ENCODE data around the gene CASP9. TPM values are rescaled to one million over a fixed set of nuclear protein-coding genes. Genes with fewer than 3 reads are reported as not detected.

CASP9 gene
- 8.0 and 8.6 TPM in 2 replicates for total RNA-seq (2014; rRNA removed; shearing (Covaris generic))

DNA sequence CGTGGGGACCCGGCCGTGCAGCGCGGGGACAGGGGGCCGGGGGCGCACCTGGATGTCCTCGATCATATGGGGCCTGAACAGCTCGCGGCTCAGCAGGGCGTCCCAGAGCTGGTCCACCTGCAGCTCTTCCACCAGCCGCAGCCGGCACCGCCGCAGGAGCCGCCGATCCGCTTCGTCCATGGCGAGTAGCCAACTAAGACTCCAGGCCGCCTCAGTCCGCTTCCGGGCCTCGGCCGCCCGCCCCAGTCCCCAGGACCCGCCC lies at the start of gene CASP9:
Gene CASP9 (minus strand): TSS at position 195 of the 262 bp plus-strand sequence. CDS start 15 bp downstream, at position 180.
- DNase-seq (ENCODE audit: low spot score) = no peak

DNA sequence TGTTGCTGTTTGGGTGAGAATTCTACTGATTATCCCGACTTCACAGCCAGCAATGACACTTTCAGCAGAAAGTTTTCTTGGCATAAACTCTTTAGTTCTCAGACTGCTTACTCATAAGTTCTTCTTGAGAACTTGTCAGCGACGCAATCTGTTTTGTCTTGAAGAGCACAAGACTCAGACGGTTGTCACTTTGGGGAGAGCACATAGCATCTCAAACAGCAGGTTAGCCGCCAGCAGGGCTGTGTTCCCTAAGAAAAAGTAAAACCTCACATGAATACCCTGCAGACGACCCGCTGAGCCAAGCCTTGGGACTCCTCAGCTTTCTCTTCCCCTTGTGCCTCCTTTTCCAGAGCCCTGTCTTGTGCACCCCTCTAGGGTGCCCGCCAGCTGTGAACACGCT lies 49.5 kb upstream of the CASP9 start:
- DNase-seq (ENCODE audit: low spot score) = no peak

DNA sequence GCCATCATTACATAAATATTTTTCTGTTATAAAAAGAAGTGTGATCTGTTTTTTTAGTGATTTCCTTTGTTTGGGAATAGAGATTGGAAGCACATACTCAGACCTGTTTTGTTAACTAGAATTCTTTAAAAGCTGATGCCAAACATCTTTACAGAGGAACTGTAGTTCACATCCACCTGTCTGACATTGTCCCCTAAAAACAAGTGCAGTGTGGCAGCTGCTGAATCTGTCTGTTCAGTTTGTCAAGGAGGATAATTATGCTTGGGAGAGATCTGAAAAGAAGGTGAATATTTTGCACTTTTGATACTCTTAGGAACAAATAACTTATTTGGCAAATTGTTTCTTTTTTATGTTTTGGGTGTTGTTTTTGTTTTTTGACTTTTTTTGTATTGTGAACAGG lies 47.3 kb upstream of the CASP9 start:
- no peak for DNase-seq (ENCODE audit: low spot score)

DNA sequence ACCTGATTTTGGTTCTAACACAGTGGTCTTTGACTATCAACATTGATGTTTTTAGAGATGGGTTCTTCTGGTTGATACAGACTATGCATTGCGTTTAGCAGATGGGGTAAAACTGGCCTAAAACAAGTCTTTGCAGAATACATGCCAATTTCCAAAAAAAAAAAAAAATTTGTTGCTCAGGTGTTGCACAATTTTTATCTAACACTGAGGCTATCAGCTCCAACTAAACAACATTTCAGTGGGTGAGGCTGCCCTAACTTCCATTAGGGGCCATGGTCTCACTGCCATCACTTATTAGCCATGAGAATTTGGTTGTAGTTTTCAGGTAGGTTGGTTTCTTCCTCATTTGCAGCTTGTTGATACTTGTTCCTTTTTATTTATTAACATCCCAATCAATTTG lies 46.8 kb upstream of the CASP9 start:
- no peak for DNase-seq (ENCODE audit: low spot score)

DNA sequence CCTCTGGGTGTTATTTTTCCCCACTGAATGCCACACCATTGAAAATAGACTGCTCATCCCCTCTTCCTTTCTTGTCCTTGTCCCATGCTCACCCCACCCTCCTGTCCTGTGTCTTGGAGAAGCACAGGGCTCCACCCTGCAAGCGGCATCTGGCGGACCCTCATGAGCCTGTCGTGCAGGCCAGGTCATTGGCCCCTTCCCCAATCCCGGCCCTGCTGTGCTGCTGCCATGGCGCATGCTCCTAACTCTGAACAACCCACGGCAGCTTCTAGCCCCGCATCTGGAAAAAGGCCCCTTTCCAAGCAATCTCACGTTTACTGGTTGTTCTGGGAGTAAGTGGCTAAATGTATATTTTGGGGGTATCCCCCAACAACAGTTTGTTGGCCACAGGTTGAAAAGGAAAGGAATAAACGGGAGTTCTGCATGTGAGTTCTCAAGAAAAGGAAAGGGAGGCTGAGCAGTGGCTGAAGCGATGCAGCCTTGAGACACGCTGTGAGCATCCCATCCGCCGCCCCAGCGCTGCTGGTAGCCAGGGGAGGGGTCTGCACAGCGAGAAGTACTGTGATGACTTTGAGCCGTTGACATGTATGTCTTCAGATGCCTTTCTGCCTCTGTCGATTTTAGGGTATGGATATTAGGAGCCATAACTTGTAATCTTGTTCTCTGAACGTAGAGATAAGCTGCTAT lies 44.5 kb upstream of the CASP9 start:
- DNase-seq (ENCODE audit: low spot score) = no peak

DNA sequence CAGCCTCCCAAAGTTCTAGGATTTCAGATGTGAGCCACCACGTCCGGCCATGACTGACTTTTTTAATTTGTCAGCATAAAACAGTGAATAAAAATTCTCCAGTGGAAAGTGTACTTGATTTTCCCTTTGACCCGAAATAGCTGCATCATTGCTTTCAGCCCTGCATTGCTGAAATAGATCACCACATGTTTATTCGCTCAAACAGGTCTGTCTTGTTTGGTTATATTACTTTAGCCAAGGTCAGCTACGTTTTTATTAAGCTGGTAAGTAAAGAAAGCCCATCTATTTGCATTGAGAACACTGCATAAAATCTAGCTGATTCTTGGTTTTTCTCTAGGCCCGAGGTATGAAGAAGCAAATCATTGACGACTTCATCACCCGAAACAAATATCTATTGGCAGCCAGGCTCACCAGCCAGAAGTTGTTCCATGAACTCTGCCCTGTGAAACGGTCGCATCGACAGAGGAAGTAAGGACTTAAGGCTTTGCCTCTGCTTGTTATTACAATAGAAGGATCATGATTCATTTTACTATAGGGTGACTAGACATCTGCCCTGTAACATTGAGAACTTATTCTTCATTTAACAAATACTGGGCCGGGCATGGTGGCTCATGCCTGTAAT lies 35.3 kb upstream of the CASP9 start:
- no peak for DNase-seq (ENCODE audit: low spot score)

DNA sequence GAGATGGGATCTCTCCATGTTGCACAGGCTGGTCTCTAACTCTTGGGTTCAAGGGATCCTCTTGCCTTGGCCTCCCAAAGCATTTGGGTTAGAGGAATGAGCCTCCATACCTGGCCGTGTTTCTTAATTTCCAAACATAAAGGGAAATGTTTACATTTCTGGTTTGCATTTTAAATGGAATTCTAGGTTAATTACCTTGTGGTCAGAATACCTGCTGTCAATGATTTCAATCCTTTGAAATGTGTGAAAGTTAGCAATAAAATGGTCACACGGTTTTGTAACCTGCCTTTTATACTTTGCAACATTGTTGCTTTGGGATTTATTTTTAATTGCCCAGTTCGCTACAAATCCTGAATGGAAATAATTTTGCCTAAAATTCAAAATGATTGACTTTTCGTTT lies 34.5 kb upstream of the CASP9 start:
- DNase-seq (ENCODE audit: low spot score) = no peak

DNA sequence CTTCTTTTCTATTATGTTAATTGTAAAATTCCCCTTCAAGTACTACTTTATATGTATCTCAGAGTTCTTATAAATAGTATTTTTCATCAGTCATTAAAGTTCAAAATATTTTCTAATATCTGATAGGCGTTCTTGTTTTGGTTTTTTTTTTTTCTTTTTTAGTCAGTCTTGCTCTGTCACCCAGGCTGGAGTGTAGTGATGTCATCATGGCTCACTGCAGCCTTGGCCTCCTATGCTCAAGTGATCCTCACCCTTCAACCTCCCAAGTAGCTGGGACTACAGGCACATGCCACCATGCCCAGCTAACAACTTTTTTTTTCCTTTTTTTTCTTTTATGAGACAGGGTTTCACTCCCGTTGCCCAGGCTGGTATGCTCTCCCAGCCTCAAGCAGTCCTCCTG lies 33.6 kb upstream of the CASP9 start:
- DNase-seq (ENCODE audit: low spot score) = no peak

DNA sequence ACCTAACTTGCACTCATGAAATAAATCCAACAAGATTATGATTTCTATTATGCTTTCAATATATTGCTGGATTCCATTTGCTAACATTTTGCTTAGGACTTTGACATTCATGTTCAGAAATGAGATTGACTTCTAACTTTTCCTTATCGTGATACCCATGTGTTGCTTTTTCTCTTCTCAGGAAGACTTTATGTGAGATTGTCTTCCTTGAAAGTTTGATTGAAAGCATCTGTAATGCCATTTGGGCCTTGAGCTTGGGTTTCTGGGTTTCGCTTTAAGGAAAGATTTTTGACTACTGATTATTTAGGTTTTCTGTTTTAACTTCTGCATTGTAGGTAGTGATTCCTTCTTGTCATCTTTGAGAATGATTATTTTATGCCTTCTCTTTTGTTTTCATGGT lies 33.0 kb upstream of the CASP9 start:
- no peak for DNase-seq (ENCODE audit: low spot score)

DNA sequence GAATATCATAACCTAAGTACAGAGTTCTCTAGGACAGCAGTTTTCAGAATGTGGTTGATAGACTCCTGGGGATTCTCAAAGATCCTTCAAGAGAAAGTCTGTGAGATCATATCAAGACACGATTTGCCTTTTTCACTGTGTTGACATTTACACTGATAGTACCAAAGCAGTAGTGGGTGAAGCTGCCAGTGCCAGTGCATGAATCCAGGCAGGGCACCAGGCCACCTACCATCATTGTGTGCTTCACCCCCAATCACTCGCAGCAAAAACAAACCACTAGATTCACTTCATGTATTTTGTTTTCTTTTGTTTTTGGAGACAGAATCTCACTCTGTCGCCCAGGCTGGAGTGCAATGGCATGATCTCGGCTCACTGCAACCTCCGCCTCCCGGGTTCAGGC lies 26.6 kb upstream of the CASP9 start:
- DNase-seq (ENCODE audit: low spot score) = no peak

DNA sequence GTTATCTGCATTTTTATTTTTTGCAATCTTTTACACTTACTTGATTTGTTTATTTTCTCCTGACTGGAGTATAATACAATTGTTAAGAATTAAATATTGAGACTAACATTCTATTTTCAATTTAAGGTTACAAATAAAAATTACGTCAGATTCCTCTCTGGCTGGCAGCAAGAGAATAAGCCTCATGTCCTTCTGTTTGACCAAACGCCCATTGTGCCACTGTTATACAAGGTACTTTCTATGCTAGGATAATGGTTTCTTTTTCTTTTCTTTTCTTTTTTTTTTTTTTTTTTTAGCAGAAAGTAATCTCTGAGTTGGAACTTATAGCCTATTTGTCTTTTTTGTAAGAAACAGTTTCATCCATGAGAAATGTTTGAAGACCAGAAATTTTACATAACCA lies 22.6 kb upstream of the CASP9 start:
- no peak for DNase-seq (ENCODE audit: low spot score)

DNA sequence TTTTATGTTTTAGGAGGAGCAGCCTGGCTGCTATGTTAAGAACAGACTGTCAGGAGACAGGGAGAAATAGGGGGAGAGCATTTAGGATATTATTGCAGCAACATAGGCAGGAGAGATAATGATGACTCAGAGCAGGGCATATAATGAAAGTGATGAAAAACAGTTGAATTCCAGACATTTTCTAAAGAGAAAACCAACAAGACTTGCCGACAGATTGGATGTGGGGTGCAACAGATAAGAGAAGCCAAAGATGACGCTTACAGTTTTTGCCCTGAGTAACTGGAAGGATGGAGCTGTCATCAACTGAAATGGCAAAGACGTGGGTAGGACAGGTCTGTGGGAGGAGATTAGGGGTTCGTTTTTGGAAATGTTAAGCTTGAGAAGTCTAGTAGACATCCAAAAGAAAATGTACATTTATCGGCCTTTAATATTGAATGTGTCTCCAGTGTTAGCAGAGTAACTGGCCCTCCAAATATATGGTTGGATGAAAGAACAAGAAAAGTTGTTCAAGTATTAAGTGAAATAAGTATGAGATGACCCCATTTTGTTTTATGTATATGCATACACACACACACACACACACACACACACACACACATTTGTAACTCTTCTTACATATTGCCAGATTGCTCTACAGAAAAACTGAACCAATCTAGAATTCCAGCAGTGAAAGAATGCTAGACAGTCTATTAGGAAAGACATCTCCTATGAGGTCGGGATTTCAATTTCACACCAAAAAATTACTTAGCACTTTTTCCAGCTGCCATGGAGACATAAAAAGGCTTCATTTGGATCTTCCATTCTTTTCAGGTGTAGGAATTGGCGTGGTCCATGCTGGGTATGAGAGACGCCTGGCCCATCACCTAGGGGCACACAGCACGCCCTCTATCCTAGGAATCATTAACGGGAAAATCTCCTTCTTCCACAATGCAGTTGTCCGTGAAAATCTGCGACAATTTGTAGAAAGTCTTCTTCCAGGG lies 19.9 kb upstream of the CASP9 start:
- DNase-seq (ENCODE audit: low spot score) = peak; percentile 66

DNA sequence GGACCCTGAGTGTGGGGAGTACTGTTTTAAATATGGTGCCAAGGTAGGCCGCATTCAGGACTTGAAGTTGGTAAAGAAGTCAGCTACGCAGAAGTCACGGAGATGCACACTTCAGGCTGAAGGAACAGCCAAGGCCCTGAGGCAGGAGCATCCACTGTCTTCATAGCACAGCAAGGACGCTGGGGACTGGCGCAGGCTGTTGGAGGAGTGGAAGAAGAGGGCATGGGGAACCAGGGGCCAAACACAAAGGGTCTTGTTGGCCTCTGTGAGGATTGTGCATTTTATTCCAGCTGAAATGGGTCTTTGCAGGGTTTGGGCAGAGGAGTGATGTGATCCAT lies 19.2 kb upstream of the CASP9 start:
- DNase-seq (ENCODE audit: low spot score) = no peak

DNA sequence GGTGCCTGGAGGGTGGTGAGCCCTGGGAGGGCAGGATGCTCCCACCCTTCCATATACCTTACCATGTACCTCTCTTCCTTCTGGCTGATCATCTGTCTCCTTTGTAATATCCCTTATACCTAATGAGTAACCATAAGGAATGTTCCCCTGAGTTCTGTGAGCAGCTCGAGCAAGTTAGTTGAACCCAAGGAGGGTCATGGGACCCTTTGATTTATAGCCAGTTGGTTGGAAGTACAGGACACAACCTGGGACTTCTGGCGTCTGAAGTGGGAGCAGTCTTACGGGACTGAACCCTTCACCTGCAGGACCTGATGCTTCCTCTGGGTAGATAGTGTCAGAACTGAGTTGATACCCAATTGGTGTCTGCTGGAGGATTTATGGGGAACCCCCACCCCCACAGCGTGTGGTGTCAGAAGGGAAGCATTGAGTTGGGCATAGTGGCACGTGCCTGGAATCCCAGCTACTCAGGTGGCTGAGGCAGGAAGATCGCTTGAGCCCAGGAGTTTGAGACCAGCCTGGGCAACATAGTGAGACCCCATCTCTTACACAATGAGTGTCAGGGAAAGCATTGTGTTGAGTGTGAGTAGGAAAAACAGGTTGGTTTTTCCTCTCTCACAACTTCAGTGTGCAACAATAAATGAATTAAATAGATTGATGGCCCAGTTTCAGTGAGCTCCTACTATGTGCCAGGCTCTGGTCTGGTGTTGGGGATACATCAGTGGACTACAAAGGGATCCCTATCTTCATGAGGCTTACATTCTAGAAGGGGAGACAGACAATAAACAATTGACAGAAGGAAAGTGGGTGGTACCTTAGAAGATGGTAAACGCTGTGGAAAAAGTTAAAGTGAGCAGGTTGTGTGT lies 18.6 kb upstream of the CASP9 start:
- no peak for DNase-seq (ENCODE audit: low spot score)

DNA sequence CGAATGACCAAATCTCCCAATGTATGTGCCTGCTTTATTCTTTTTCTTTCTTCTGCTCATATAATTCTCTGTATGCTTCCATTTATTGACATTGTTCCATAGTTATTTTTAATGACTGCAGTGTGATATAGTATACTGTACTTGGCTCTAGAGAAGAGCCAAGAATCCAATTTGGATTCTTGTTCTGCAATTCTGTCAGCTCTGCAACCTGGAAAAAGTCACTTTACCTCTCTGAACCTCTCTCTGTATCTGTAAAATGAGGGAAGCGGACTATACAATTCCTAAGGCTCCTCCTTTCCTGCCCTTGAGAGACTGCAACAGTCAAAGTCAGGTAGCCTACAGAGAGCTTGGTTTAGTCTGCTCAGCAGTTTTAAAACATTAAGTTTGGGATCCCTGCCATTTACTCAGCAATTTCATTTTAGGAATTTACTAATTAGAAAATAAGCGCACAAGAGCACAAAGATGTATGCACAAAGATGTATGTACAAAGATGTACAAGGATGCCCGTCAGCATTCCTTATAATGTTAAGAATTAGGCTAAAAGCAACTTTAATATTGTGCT lies 17.3 kb upstream of the CASP9 start:
- DNase-seq (ENCODE audit: low spot score) = no peak

DNA sequence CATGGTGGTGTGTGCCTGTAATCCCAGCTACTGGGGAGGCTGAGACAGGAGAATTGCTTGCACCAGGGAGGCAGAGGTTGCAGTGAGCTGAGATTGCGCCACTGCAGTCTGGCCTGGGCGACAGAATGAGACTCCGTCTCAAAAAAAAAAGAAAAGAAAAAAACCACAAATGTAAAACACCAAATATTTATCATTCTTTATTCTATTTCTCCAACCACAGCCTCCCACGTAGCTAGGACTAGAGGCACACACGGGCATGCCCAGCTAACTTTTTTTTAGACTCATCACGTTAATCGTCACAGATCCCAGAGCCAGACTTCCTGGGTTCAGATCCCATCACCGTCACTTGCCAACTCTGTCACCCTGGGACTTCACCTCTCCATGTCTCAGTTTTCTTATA lies 16.2 kb upstream of the CASP9 start:
- DNase-seq (ENCODE audit: low spot score) = peak; percentile 26

DNA sequence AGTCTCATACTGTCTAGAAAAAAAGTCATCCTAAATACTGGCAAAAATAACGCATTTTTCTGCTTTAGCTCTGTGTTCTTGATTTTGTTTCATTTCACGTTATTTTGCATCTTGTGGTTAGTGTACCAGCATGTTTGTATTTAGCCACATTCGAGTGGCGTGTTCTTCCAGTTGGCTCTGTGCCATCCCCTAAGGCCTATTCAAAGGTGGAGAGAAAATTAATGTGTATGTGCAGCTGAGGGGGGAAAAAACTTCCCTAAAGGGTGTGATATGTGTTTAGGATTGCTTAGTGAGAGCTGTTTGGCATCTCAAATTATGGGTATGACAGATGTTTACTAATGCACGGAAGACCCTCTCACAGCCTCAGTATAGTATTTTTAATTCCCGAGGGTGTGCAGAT lies 14.8 kb upstream of the CASP9 start:
- DNase-seq (ENCODE audit: low spot score) = no peak

DNA sequence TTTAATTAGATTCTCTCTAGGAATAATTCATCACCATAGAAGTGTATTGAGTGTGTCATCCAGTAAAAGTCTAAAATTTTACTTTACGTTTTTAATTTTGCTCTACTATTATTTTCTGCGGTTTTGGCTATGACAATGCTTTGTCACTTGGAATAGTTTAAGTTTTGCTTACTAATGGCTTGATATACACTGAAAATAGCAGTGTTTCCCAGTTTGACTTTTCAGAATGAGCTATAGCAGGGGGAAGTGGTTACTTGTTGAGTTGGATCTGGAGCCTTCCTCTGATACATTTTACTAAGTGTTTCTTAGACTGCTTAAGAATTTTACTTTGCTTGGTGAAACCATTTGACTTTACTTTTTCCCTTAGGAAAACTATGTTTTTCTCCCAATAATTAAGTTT lies 7.7 kb upstream of the CASP9 start:
- no peak for DNase-seq (ENCODE audit: low spot score)

DNA sequence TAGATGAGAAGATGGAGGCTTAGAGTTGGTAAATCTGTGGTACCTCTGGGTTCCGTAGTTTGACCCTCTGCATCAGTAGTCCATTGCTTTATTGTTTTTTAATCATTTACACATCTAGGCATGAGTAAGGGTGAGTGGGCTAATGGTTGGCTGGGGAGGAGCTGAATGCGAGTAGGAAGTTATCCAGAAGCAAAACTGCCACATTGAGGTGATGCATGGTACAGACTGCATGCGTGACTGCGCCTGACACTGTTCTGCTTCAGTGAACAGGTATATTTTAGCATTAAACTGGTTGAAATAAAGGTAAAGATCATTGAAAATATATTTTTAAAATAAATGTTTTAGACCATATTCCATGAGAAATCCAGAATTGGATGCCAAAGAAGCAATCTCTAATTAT lies 7.0 kb upstream of the CASP9 start:
- DNase-seq (ENCODE audit: low spot score) = no peak

DNA sequence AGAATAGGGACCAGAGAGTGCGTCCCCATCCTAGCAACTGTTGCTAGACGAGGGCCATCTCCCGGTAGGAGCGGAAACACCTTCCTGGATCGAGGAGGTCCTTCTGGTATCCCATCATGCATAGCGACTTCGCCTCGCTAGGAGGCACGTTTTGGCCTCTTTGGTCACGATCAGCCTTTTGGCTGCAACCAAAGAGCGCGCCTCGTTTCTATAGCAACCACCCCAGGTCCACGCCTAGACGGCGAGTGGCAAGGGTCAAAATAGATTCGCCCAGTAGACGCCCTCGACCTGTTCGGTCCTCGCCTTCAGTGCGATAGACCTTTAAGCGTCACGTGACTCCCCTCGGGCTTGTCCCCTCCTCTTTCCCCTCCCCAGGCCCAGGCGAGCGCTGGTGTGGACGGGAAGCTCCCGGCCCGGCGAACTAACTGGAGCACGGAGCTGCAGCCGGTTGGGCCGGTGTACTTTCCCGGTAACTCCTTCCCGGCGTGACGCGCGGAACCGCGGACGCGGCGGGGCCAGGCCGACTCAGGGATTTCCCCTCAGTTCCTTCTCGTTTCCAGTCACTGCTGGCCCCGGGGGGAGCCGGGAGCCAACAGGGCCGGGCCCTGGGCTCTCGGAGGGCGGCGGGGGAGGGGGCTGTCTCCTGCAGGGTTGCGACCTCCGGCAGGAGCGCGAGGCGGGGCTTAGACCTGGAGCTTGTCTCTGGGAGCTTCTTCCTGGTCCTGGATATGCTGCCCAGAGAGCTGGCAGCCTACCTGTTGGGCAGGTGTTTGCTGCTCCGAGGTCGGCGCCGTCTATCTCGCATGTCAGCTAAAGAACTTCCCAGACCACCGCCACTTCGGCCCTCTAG lies 2.7 kb upstream of the CASP9 start, which contains the start of gene DNAJC16:
Gene DNAJC16 (plus strand): TSS at position 359 of the 850 bp plus-strand sequence. CDS start 2,258 bp downstream, outside the sequence.
- DNase-seq (ENCODE audit: low spot score) = peak; percentile 98
